Activated gamma-delta T cell treated with Interleukin-2 at 50 U/mL for 16 hours (primary cell): ENCODE data around the gene F2R.
A peak's percentile ranks its signal among the peaks of the same experiment; 100 is the strongest.
"Not testable (repeated sequence)": the region's sequence is repeated elsewhere in the genome, so short reads cannot be mapped to it uniquely, and the experiment has no call there.

Experiments used
- DNase-seq: peaks from one replicate; pipeline ENCODE4 v3.0.0-alpha.2; 2020

Gene F2R

GRCh38 chr5:76715736-76716455 lies at the start of gene F2R:
F2R (plus strand) TSS chr5:76716126; CDS start chr5:76716308, 182 bp downstream.
- peak; percentile 53 for DNase-seq

GRCh38 chr5:76667495-76667894 lies 48.4 kb upstream of the F2R start:
- no peak for DNase-seq

- DNase-seq: no peak
Observed at GRCh38 chr5:76669245-76669644, 46.7 kb upstream of the F2R start.

- no peak for DNase-seq
Observed at GRCh38 chr5:76670508-76670907, 45.4 kb upstream of the F2R start.

GRCh38 chr5:76672242-76672641 lies 43.7 kb upstream of the F2R start:
- DNase-seq: no peak

GRCh38 chr5:76673125-76673524 lies 42.8 kb upstream of the F2R start:
- DNase-seq: no peak

DNA sequence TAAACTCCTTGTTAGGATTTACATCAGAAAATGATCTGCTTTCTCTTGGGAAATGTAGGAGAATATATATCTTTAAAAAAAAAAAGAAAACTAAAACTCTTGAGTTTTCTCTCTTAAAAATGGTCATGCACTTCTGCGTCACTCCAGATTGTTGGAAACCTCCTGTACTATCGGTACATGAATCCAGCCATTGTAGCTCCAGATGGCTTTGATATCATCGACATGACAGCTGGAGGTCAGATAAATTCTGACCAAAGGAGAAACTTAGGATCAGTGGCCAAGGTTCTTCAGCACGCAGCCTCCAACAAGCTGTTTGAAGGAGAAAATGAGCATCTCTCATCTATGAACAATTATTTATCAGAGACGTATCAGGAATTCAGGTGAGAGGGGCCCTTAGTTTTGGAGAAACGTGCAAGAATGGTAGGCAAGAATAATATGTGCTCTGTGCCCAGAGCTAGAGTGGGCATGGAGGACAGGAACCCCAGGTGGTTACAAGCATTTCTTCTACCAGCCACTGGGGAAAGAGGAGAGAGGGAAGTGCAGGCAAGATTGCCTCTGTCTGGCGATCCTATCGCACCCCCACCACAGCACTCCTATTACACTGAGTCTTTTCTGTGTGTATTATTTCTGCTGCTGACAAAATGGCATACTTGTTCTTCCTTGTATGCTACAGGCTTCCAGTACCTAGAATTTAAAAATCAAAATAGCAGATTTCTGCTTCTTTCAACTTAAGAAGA lies 41.4 kb upstream of the F2R start:
- no peak for DNase-seq

DNA sequence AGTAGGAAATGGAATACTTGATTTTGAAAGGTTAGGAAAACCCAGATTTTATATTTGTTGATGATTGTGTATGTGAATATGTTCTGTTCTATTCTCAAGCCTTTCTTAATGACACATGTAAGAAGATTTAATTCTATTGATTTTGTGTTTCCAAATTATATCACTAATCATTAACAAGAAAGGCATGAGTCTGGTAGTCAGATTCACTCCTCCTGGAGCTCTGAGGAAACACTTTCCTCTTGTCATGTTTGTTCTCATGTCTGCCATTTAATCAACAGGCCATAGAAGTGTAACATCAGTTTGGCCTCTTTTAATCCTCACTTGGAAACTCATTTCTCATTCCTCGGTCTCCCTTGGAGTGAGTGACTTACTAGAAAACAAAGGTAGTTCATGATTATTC lies 40.6 kb upstream of the F2R start:
- DNase-seq: no peak

DNA sequence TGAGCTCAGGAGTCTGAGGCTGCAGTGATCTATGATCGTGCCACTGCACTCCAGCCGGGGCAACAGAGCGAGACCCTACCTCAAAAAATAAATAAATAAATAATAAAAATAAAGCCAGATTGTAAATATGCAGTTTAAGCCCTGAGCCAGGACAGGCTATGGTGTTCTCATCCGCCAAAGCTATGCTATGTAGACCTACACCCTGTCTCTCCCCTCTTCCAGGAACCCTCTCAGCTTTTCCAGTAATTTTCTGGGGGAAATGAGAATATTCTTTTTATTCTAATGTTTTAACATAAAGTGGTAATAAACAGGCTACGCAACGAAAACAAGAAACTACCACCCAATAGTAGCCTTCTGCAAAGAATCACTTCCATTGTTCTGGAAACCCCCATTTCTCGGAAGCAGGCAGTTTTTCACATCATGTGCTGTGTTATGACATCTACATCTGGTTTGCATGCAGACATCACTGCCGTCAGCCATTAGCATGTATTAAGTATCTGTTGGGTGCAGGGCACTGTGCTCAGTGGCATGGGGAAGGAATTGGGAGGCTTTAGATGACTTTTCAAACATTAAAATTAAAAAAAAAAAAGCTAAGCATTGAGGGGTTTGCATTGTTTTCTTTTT lies 38.0 kb upstream of the F2R start:
- DNase-seq: no peak

DNA sequence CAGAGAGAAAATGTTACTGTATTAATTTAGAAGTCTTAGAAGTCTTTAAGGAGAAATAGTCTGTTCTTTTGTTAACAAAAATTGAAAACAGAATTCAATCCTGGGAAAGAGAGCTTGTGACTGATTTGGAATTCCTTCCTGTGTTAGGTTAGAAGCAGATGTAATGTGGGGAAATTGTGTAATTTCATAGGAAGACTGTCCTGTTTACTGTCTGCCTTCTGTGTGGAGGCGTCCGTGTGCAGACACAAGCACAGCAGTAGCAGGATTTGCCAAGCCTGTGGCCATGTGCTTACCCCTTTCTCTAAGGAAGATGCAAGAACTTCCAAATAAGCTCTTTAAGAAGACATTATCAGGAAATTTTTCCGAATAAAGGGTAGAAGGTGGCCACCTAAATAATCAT lies 36.7 kb upstream of the F2R start:
- no peak for DNase-seq

DNA sequence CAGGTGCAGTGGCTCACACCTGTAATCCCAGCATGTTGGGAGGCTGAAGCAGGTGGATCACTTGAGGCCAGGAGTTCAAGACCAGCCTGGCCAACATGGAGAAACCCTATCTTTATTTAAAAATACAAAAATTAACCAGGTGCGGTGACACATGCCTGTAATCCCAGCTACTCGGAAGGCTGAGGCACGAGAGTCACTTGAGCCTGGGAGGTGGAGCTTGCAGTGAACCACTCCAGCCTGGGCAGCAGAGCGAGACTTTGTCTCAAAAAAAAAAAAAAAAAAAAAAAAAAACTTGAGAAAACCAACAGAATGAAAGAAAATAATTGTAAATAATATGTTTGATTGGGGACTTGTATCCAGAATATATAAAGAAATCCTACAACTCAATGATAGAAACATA lies 35.1 kb upstream of the F2R start:
- not testable (repeated sequence) for DNase-seq

- no peak for DNase-seq
Observed at GRCh38 chr5:76681287-76681686, 34.6 kb upstream of the F2R start.

DNA sequence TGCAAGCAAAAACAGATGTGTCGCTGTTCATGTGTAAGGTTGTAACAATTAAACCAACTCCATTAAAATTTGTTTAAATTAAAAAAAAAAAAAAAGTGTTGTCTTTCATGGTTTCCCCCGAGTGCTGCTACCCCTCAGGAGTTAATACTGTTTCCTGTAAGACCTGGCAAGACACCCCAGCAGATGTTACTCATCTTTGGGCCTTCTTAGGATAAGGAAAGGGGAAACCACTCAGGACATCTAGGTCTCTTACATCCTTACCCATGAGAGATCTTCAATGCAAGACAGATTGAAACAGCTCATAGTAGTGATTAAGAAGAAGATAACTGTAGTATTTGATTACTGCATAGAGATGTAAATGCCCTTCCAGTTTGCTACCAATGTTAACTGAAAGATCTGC lies 33.5 kb upstream of the F2R start:
- no peak for DNase-seq

DNA sequence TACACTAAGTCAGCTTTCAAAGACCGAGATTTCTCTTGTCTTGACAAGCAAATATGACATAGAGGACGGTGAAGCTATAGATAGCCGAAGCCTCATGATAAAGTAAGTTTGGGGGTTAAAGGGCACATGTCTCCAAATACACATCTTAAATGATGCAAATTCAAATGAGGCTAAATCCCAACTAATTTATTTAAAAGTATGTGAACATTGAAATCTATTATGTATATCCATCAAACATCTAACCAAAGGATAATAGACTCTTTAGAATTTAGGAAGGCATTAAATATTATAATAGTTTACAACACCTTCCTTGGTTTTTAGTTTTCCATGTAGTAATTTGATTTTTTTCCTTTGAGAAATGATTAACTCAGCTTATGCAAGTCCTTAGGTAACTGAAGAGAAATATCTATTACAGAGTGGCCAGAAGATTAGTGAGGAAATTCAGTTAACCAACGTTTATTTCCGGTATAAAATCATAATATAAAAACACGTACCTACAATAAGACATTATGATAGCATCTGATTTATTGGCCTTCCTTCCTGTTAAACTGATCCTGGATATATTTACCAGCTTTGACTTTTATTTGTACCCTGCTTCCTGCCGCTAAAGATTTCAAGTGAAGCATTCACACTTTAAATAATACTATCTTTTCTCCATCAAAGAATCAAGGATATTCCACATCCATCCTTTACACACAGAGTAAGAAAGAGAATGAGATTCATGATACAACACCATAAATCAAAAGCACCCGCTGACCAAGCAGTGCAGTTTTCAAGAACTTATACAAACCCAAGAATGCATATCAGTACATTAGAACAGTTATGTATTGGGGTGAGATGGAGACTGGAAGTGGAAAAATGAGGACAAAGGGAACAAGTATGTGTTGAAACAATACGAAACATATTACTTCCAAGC lies 31.9 kb upstream of the F2R start:
- DNase-seq: no peak

DNA sequence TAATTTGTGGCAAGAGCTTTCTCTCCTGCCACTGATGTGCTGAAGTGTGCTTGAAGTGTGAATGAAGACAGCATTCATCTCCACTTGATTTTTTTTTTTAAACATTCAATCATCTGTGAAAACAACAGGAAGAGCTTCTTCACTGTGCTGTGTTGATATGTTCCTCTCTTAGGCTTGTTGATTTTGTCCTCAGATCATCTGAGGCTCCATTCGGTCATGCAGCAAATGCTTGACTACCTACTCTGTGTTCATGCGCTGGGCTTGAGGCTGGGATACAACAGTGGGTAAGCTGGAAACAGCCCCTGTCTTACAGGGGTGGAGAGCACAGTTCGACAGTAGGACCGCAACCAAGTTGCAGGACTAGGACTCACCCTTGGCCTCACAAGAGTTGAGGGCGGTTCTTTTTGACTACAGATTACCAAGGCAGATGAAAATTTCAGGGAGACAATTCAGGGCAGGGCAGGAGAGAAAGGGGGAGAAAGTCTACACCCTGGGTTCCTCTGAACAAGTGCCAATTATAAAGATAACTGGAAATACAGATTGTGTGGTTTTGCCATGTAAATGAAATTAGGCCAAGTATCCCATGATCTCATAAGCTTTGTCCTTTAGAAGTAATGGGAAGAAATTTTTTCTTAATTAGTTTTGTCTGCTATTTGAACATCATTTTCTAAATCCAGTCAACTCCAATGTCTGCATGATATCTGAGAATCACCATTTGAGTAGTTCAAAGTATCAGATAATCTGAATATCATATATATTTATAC lies 31.0 kb upstream of the F2R start:
- DNase-seq: no peak

DNA sequence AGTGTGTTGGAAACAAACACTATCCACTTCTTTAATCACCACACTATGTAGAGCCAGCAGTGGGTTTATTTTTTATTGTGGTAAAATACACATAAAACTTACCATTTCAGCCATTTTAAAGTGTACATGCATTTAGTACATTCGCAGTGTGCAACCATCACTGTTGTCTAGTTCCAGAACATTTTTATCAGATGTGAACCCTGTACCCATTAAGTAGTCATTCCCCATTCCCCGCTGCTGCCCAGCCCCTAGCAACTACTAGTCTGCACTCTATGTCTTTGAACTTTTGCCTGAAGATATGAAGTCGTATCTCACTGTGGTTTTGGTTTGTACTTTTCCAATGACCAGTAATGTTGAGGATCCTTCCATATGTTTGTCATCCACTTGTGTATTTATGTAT lies 30.2 kb upstream of the F2R start:
- no peak for DNase-seq

DNA sequence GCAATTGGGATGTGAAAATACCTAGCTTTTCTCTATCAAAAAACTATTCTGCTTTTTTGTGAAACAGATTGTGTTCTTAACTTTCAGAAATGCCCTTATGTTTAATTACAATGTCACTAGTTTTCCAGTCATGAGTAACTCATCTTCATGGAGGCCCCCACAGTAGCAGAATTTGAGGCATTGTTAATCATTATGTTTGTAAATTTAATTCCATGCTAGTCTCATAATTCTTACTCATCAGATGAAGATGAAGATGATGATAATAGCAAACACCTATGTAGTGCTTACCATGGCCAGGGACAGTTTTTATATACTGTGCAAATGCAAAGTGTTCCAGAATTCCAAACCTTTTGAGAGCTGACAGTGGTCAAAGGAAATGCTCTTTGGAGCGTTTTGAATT lies 27.7 kb upstream of the F2R start:
- DNase-seq: no peak

- DNase-seq: no peak
Observed at GRCh38 chr5:76688836-76689235, 27.1 kb upstream of the F2R start.

- no peak for DNase-seq
Observed at GRCh38 chr5:76689321-76690036, 26.4 kb upstream of the F2R start.

DNA sequence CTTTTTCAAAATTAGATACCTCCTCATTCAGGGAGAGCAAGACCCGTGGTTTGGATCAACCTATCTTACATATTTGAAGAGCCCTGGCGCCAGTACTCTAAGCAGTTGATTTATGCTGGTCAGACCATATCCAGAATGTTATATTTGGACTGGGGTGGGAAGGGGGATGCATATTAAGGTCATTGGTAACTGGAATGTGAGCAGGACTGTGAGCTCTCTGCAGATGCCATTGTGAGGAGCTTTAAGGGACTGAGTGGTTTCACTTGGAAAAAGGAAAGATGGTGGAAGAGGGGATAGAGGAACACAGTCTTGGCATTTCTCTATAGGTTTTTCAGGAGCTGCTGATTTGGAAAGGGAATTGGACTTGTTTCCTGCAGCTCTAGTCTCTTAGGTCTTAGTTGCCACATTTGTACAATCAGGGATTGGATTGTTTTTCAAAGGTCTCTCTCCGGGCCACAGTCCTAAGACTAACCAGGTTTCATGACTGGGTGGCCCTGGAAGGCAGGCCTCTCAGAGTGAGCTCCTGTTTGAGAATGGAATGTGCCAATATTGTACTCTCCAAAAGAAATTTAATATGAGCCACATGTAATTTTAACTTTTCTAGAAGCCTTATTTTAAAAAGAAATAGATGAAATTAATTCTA lies 25.8 kb upstream of the F2R start:
- no peak for DNase-seq
